Measurements from ENCODE around the gene CHRNB2.

DNA sequence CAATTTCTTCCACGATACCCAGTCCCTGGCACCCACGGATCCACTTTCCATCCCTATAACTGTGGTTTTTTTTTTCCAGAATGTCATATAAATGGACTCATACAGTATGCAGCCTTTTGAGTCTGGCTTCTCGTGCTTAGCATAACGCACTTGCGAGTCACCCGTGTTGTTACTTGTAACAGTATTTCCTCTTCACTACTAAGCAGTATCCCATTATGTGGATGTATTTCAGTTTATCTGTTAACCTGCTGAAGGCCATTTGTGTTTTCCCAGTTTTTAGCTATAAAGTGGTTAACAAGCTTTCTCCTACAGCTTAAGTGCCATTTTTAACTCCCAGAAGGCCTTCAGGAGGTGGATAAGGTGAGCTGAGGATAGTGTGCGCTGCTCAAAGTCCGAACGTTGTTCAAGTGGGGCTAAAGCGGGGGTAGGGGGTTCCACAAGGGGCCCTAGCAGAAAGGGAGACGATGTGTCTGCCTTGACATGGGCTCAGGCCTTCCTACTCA, 39.6 kb downstream of the CHRNB2 start:
- TF ChIP-seq, protein P1, sequence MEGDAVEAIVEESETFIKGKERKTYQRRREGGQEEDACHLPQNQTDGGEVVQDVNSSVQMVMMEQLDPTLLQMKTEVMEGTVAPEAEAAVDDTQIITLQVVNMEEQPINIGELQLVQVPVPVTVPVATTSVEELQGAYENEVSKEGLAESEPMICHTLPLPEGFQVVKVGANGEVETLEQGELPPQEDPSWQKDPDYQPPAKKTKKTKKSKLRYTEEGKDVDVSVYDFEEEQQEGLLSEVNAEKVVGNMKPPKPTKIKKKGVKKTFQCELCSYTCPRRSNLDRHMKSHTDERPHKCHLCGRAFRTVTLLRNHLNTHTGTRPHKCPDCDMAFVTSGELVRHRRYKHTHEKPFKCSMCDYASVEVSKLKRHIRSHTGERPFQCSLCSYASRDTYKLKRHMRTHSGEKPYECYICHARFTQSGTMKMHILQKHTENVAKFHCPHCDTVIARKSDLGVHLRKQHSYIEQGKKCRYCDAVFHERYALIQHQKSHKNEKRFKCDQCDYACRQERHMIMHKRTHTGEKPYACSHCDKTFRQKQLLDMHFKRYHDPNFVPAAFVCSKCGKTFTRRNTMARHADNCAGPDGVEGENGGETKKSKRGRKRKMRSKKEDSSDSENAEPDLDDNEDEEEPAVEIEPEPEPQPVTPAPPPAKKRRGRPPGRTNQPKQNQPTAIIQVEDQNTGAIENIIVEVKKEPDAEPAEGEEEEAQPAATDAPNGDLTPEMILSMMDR (IDR thresholded peaks at IDR 0.05 in 4 of 5, conservative IDR thresholded peaks at IDR 0.05 in 1 of 5): no peak
- TF ChIP-seq POLR2A (IDR thresholded peaks at IDR 0.05): no peak

Measured in gastrocnemius medialis (tissue), 4 donors.